Stimulated activated naive B cell treated with anti-CD40 and anti-IgM and Interleukin-4, amounts not matched to agents 10 μg/mL and 1 μg/mL and 100 μg/mL, for 72 hours (primary cell): ENCODE data around the gene C1QA.

ENCODE experiments used
- ATAC-seq, 2 donors: fragments of 150-1000 bp; cut with Tn5 transposase; replicated peaks; 2 replicates each; pipeline ENCODE4 v1.10.0; 2021; ENCODE audit warnings: moderate library complexity in 1 of 2
- DNase-seq: peaks from one replicate; pipeline ENCODE4 v3.0.0; 2021
- H3K27ac Mint-ChIP-seq: one replicate; pipeline ENCODE4 v1.8.0; 2022; ENCODE audit warnings: mild to moderate bottlenecking, mixed read lengths
- H3K27me3 Mint-ChIP-seq, 2 donors: one replicate each; pipeline ENCODE4 v1.8.0; 2022; ENCODE audit warnings: mixed read lengths in 2 of 2
- H3K36me3 Mint-ChIP-seq, 2 donors: one replicate each; pipeline ENCODE4 v1.8.0; 2022; ENCODE audit warnings: mixed read lengths in 2 of 2, mild to moderate bottlenecking in 1 of 2
- H3K4me1 Mint-ChIP-seq, 2 donors: one replicate each; pipeline ENCODE4 v1.8.0; 2022; ENCODE audit warnings: mixed read lengths in 2 of 2, mild to moderate bottlenecking in 1 of 2
- H3K4me3 Mint-ChIP-seq, 2 donors: one replicate each; pipeline ENCODE4 v1.8.0; 2022; ENCODE audit warnings: mild to moderate bottlenecking in 2 of 2, mixed read lengths in 2 of 2, moderate library complexity in 1 of 2
- H3K9me3 Mint-ChIP-seq, 2 donors: one replicate each; pipeline ENCODE4 v1.8.0; 2022; ENCODE audit warnings: mixed read lengths in 2 of 2, mild to moderate bottlenecking in 1 of 2

C1QA gene, protein sequence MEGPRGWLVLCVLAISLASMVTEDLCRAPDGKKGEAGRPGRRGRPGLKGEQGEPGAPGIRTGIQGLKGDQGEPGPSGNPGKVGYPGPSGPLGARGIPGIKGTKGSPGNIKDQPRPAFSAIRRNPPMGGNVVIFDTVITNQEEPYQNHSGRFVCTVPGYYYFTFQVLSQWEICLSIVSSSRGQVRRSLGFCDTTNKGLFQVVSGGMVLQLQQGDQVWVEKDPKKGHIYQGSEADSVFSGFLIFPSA

GRCh38 chr1:22636353-22636752, at the start of gene C1QA:
TSS of gene C1QA (plus strand) at chr1:22636628. CDS start at chr1:22637617, 989 bp downstream.
- H3K36me3 Mint-ChIP-seq, result no peaks in the 10 kb centered on the region
- no peak within 1 kb of the TSS for H3K4me3 Mint-ChIP-seq
- peaks cover 32 to 34% of the 10 kb centered on the region in 2 donors for H3K27me3 Mint-ChIP-seq
- no peak within 1 kb of the TSS for H3K27ac Mint-ChIP-seq
- no peaks in the 10 kb centered on the region for H3K9me3 Mint-ChIP-seq
- ATAC-seq (peak in 1 of 2 donors; percentile 41), DNase-seq (no peak)
- H3K4me1 Mint-ChIP-seq, result peaks cover 5% of the 10 kb centered on the region in 2 donors

- H3K9me3 Mint-ChIP-seq, result no peaks in the 10 kb centered on the region
These were observed 49.2 kb upstream of the C1QA start for GRCh38 chr1:22587247-22587646.

GRCh38 chr1:22588899-22589422, 47.5 kb upstream of the C1QA start:
- Mint-ChIP-seq H3K27me3 (peaks cover 31 to 32% of the 10 kb centered on the region in 2 donors), H3K4me1 (no peaks in the 10 kb centered on the region), H3K36me3 (no peaks in the 10 kb centered on the region), H3K9me3 (no peaks in the 10 kb centered on the region), H3K27ac (no peak overlapping the region), H3K4me3 (no peak overlapping the region)
- no peak for DNase-seq
- ATAC-seq, result no peak

More at GRCh38 chr1:22587247-22587646, 49.2 kb upstream of the C1QA start:
- no peak for ATAC-seq
- no peak for DNase-seq
- Mint-ChIP-seq H3K4me3 (no peak overlapping the region), H3K36me3 (no peaks in the 10 kb centered on the region), H3K4me1 (no peaks in the 10 kb centered on the region), H3K27me3 (peaks cover 24 to 28% of the 10 kb centered on the region in 2 donors), H3K27ac (no peak overlapping the region)

- no peak overlapping the region for H3K27ac Mint-ChIP-seq
- H3K4me1 Mint-ChIP-seq, result no peaks in the 10 kb centered on the region
- ATAC-seq, result no peak
- DNase-seq, result no peak
- H3K9me3 Mint-ChIP-seq, result no peaks in the 10 kb centered on the region
- H3K27me3 Mint-ChIP-seq, result peaks cover 37 to 47% of the 10 kb centered on the region in 2 donors
- no peaks in the 10 kb centered on the region for H3K36me3 Mint-ChIP-seq
- no peak overlapping the region for H3K4me3 Mint-ChIP-seq
These were observed 44.9 kb upstream of the C1QA start for GRCh38 chr1:22591576-22591975.

GRCh38 chr1:22592051-22592450, 44.4 kb upstream of the C1QA start:
- H3K27ac Mint-ChIP-seq, result no peak overlapping the region
- H3K4me1 Mint-ChIP-seq, result no peaks in the 10 kb centered on the region
- no peak overlapping the region for H3K4me3 Mint-ChIP-seq
- no peaks in the 10 kb centered on the region for H3K36me3 Mint-ChIP-seq
- peaks cover 37 to 47% of the 10 kb centered on the region in 2 donors for H3K27me3 Mint-ChIP-seq
- no peak for ATAC-seq
- DNase-seq, result no peak
- no peaks in the 10 kb centered on the region for H3K9me3 Mint-ChIP-seq

DNA sequence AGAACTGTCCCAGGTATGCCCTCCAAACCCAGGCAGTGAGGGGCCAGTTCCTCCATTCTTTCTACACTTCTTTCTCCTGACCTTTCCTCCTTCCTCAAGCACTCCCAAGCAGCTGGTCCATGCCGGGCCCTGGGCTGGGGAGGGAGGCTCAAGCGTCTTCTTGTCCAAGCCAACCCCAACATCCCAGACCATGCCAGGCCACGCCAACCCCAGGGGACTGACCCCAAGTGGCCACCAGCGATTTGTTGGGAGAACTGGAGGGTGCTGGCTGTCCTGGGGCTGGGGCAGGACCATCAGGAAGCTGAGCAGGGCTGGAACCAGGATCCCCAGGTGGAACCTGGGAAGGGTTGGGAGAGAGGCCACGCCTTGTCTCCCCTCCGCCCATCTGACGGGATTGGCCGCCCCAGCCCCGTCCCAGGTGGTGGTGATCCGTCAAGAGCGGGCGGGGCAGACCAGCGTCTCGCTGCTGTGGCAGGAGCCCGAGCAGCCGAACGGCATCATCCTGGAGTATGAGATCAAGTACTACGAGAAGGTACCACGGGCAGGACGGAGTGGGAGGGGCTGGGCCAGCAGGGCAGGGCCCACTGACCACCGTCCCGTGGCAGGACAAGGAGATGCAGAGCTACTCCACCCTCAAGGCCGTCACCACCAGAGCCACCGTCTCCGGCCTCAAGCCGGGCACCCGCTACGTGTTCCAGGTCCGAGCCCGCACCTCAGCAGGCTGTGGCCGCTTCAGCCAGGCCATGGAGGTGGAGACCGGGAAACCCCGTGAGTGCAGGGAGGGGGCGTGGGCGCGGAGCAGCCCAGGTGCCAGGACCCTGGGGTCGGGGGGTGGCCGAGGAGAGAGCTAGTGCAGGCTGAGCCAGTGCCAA, 43.3 kb upstream of the C1QA start:
- no peak overlapping the region for H3K4me3 Mint-ChIP-seq
- ATAC-seq, result no peak
- no peaks in the 10 kb centered on the region for H3K4me1 Mint-ChIP-seq
- DNase-seq, result no peak
- no peaks in the 10 kb centered on the region for H3K9me3 Mint-ChIP-seq
- peaks cover 37 to 50% of the 10 kb centered on the region in 2 donors for H3K27me3 Mint-ChIP-seq
- H3K27ac Mint-ChIP-seq, result no peak overlapping the region
- no peaks in the 10 kb centered on the region for H3K36me3 Mint-ChIP-seq

GRCh38 chr1:22594396-22594795, 42.0 kb upstream of the C1QA start:
- no peaks in the 10 kb centered on the region for H3K4me1 Mint-ChIP-seq
- H3K27ac Mint-ChIP-seq, result no peak overlapping the region
- no peak overlapping the region for H3K4me3 Mint-ChIP-seq
- ATAC-seq, result no peak
- no peak for DNase-seq
- no peaks in the 10 kb centered on the region for H3K9me3 Mint-ChIP-seq
- no peaks in the 10 kb centered on the region for H3K36me3 Mint-ChIP-seq
- H3K27me3 Mint-ChIP-seq, result peaks cover 37 to 53% of the 10 kb centered on the region in 2 donors

- no peak for DNase-seq
- no peaks in the 10 kb centered on the region for H3K4me1 Mint-ChIP-seq
- H3K36me3 Mint-ChIP-seq, result no peaks in the 10 kb centered on the region
- H3K4me3 Mint-ChIP-seq, result no peak overlapping the region
- ATAC-seq, result no peak
- no peak overlapping the region for H3K27ac Mint-ChIP-seq
- H3K9me3 Mint-ChIP-seq, result no peaks in the 10 kb centered on the region
- peaks cover 32 to 50% of the 10 kb centered on the region in 2 donors for H3K27me3 Mint-ChIP-seq
These were observed 41.3 kb upstream of the C1QA start for GRCh38 chr1:22595108-22595507.

GRCh38 chr1:22597301-22597965, 39.0 kb upstream of the C1QA start:
- H3K4me1 Mint-ChIP-seq, result no peaks in the 10 kb centered on the region
- no peaks in the 10 kb centered on the region for H3K9me3 Mint-ChIP-seq
- H3K27me3 Mint-ChIP-seq, result peaks cover 18 to 30% of the 10 kb centered on the region in 2 donors
- no peak overlapping the region for H3K27ac Mint-ChIP-seq
- ATAC-seq, result no peak
- DNase-seq, result no peak
- no peaks in the 10 kb centered on the region for H3K36me3 Mint-ChIP-seq
- H3K4me3 Mint-ChIP-seq, result no peak overlapping the region

GRCh38 chr1:22597996-22598395, 38.4 kb upstream of the C1QA start:
- ATAC-seq (no peak), DNase-seq (no peak)
- peaks cover 20 to 30% of the 10 kb centered on the region in 2 donors for H3K27me3 Mint-ChIP-seq
- no peak overlapping the region for H3K27ac Mint-ChIP-seq
- H3K4me3 Mint-ChIP-seq, result no peak overlapping the region
- no peaks in the 10 kb centered on the region for H3K4me1 Mint-ChIP-seq
- H3K9me3 Mint-ChIP-seq, result no peaks in the 10 kb centered on the region
- no peaks in the 10 kb centered on the region for H3K36me3 Mint-ChIP-seq

- Mint-ChIP-seq H3K27me3 (peaks cover 26 to 36% of the 10 kb centered on the region in 2 donors), H3K4me1 (no peaks in the 10 kb centered on the region), H3K27ac (no peak overlapping the region), H3K4me3 (no peak overlapping the region), H3K36me3 (no peaks in the 10 kb centered on the region), H3K9me3 (no peaks in the 10 kb centered on the region)
- DNase-seq, result no peak
- no peak for ATAC-seq
These were observed 37.7 kb upstream of the C1QA start for GRCh38 chr1:22598736-22599135.

- Mint-ChIP-seq H3K27ac (no peak overlapping the region), H3K27me3 (peaks cover 35 to 41% of the 10 kb centered on the region in 2 donors)
- ATAC-seq, result no peak
These were observed 36.2 kb upstream of the C1QA start for GRCh38 chr1:22600071-22600816.

DNA sequence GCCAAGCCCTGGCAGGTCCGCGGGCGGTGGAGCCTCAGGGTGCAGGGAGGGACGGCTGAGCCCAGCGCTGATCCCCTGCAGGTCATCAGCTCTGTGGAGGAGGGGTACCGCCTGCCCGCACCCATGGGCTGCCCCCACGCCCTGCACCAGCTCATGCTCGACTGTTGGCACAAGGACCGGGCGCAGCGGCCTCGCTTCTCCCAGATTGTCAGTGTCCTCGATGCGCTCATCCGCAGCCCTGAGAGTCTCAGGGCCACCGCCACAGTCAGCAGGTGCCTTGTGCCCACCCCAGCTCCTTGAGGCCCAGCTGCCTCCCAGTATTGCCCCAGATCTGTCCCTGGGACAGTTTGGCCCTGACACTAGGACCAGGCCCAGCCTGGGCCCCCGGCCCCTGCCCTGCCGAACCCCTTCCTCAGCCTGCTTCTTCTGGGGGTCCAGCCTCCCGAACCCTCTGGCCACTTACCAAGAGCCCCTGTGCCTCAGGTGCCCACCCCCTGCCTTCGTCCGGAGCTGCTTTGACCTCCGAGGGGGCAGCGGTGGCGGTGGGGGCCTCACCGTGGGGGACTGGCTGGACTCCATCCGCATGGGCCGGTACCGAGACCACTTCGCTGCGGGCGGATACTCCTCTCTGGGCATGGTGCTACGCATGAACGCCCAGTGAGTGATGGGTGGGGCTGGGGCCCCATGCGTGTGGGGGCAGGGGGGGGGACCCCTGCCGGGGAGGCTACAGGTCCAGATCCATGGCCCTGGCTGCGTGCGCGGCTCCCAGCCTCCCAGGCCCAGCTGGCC, 35.4 kb upstream of the C1QA start:
- DNase-seq, result no peak
- no peak for ATAC-seq
- Mint-ChIP-seq H3K36me3 (no peaks in the 10 kb centered on the region), H3K4me3 (no peak overlapping the region), H3K27me3 (peaks cover 29 to 38% of the 10 kb centered on the region in 2 donors), H3K9me3 (no peaks in the 10 kb centered on the region), H3K27ac (no peak overlapping the region), H3K4me1 (no peaks in the 10 kb centered on the region)

More at GRCh38 chr1:22600071-22600816, 36.2 kb upstream of the C1QA start:
- no peaks in the 10 kb centered on the region for H3K4me1 Mint-ChIP-seq
- no peaks in the 10 kb centered on the region for H3K9me3 Mint-ChIP-seq
- H3K36me3 Mint-ChIP-seq, result no peaks in the 10 kb centered on the region
- no peak for DNase-seq
- no peak overlapping the region for H3K4me3 Mint-ChIP-seq
